ENCODE results near the gene TMEM109.

The TMEM109 gene

DNA sequence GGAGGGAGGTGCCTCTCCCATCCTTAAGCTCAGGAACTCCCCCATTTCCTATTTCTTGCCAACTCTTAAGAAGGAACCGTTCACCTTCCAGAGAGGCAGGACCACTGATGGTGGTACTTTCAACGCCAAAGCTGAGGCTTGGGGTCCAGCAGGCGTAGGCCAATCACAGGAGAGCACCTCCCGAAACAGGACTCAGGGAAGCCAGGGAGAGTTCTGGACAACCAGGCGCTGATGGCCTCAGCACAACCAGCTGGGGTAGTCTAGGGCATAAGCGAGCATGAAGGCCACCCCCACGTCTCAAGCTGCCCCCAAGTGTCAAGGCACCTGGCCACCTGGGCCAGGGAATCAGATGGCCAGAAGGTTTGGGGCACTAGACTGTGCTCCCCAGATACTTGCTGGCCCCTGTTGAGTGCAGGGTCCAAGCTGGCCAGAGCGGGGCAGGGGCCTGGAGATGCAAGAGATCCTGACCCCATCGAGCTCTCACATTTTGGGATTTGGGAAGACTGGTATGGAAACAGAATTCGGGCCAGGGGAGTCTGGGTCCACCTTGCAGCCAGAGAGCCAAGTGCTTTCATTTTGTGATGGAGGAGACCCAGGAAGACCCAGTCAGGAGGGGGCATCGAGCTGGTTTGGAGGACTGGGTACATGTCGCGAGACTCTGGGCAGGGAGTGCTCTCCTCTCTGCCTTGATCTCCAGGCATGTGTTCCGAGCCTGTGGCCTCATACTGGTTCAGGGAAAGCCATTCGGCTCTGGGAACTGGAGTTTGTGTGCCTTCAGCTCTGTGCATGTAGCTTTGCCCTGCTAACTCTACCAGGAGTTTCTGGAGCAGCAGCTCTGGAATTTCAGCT is 58.4 kb downstream of the TMEM109 start:
- no peak for FAIRE-seq
